Right atrium auricular region (tissue), 2 donors: Measurements from ENCODE around the gene CHMP4B. TPM values are rescaled to one million over a fixed set of nuclear protein-coding genes. Genes with fewer than 3 reads are reported as not detected.

Source experiments
- DNase-seq: peaks from one replicate; pipeline ENCODE4 v3.0.0-alpha.2; 2019; ENCODE audit warnings: low spot score
- H3K27ac ChIP-seq, 2 donors: fragments of 200-600 bp; sonication (generic); 1 replicate in 1 of 2; 2 replicates in 1 of 2; pipeline ENCODE4 v1.5.1; 2016 to 2019
- H3K27me3 ChIP-seq, 2 donors: fragments of 200-600 bp; sonication (generic); one replicate each; pipeline versions ENCODE4 v1.5.1 to v1.6.0; 2017 to 2019
- H3K36me3 ChIP-seq: fragments of 200-600 bp; sonication (generic); one replicate; pipeline ENCODE4 v1.5.1; 2016
- H3K4me1 ChIP-seq, 2 donors: fragments of 200-600 bp; sonication (generic); one replicate each; pipeline versions ENCODE4 v1.5.1 to v1.6.0; 2017 to 2019
- H3K4me3 ChIP-seq, 2 donors: fragments of 200-600 bp; sonication (generic); 1 replicate in 1 of 2; 2 replicates in 1 of 2; pipeline ENCODE4 v1.5.1; 2017 to 2019; ENCODE audit warnings: mild to moderate bottlenecking in 1 of 2, moderate library complexity in 1 of 2
- H3K9me3 ChIP-seq, 2 donors: fragments of 200-600 bp; sonication (generic); one replicate each; pipeline ENCODE4 v1.5.1; 2019
- CTCF ChIP-seq, 2 donors: fragments of 200-600 bp; sonication (generic); IDR thresholded peaks; one replicate each; pipeline ENCODE4 v1.5.1; 2019; ENCODE audit warnings: antibody characterized with exemption in 2 of 2
- total RNA-seq, 2 donors: library from RNA; depleted of rRNA; stranded (reverse); fragments of >200 nt; gene quantifications; one replicate each; pipeline ENCODE4 v1.1.0, GENCODE V29; 2016

Gene CHMP4B
- total RNA-seq, 2 donors from 2014 or later: 57.0 to 79.5 TPM

DNA sequence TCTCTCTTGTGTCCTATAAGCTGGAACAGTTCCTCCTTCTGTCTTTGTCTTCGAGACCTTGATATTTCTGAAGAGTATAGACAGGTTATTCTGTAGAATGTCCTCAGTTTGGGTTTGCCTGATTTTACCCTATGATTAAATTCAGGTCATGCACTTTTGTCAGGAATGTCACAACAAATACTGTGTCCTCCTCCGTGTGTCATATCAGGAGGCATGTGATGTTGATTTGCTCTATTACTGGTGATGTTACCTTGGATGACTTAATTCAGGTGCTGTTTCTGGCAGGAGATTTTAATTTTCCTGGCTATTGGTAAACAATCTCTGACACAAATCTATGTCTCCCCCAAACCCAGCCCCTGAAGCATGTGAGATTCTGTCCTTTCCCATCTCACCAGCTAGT, 33.3 kb upstream of the CHMP4B start:
- no peak for DNase-seq
- Histone ChIP-seq H3K36me3 (no peaks in the 10 kb centered on the region), H3K4me3 (no peak overlapping the region), H3K27ac (no peak overlapping the region), H3K27me3 (no peaks in the 10 kb centered on the region), H3K4me1 (no peaks in the 10 kb centered on the region), H3K9me3 (no peaks in the 10 kb centered on the region)
- TF ChIP-seq CTCF (IDR thresholded peaks at IDR 0.05): no peak

DNA sequence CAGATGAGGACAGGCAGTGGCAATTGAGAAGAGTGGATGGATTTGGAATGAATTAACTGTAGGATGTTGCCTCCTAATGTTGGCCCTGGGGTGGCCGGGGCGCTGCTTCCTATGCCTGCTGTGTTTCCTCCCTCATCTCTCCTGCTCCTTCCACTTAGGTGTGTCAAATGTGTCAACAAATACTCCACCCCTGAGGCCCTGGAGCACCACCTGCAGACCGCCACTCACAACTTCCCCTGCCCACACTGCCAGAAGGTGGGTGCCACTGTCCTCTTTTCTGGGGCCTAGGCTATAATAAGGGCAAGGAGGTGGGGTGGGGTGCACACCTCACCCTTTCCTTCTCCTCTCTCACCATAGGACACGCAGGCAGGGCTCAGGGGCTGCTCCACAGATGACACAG, 30.0 kb upstream of the CHMP4B start:
- Histone ChIP-seq H3K4me3 (no peak overlapping the region), H3K27me3 (no peaks in the 10 kb centered on the region), H3K4me1 (no peaks in the 10 kb centered on the region), H3K27ac (no peak overlapping the region), H3K9me3 (no peaks in the 10 kb centered on the region), H3K36me3 (no peaks in the 10 kb centered on the region)
- no peak for TF ChIP-seq CTCF (IDR thresholded peaks at IDR 0.05)
- DNase-seq: no peak

- Histone ChIP-seq H3K9me3 (no peaks in the 10 kb centered on the region), H3K4me1 (no peaks in the 10 kb centered on the region), H3K4me3 (no peak overlapping the region), H3K36me3 (no peaks in the 10 kb centered on the region), H3K27me3 (no peaks in the 10 kb centered on the region), H3K27ac (no peak overlapping the region)
- no peak for TF ChIP-seq CTCF (IDR thresholded peaks at IDR 0.05)
- DNase-seq: no peak
Observed at GRCh38 chr20:33781945-33782344, 29.2 kb upstream of the CHMP4B start.

- no peak for TF ChIP-seq CTCF (IDR thresholded peaks at IDR 0.05)
- no peak for DNase-seq
- Histone ChIP-seq H3K9me3 (no peaks in the 10 kb centered on the region), H3K27me3 (no peaks in the 10 kb centered on the region), H3K36me3 (no peaks in the 10 kb centered on the region), H3K4me3 (no peak overlapping the region), H3K4me1 (no peaks in the 10 kb centered on the region), H3K27ac (no peak overlapping the region)
Observed at GRCh38 chr20:33783256-33783655, 27.9 kb upstream of the CHMP4B start.

GRCh38 chr20:33783818-33784217, 27.3 kb upstream of the CHMP4B start:
- TF ChIP-seq CTCF (IDR thresholded peaks at IDR 0.05): no peak
- Histone ChIP-seq H3K4me3 (no peak overlapping the region), H3K36me3 (no peaks in the 10 kb centered on the region), H3K27ac (no peak overlapping the region), H3K4me1 (no peaks in the 10 kb centered on the region), H3K27me3 (no peaks in the 10 kb centered on the region), H3K9me3 (no peaks in the 10 kb centered on the region)
- no peak for DNase-seq

- Histone ChIP-seq H3K27ac (no peak overlapping the region), H3K4me1 (peaks cover 0 to 2% of the 10 kb centered on the region in 2 donors), H3K27me3 (no peaks in the 10 kb centered on the region), H3K4me3 (no peak overlapping the region), H3K36me3 (no peaks in the 10 kb centered on the region), H3K9me3 (no peaks in the 10 kb centered on the region)
- no peak for TF ChIP-seq CTCF (IDR thresholded peaks at IDR 0.05)
- no peak for DNase-seq
Observed at GRCh38 chr20:33784225-33784624, 26.9 kb upstream of the CHMP4B start.
